Colonic mucosa (tissue), 4 donors: ENCODE measurements around the gene SYNE4. TPM values are rescaled to one million over a fixed set of nuclear protein-coding genes. Genes with fewer than 3 reads are reported as not detected.

Experiments
- DNase-seq: peaks from one replicate; pipeline ENCODE4 v3.0.0-alpha.2; 2020
- H3K27ac ChIP-seq: fragments of 200-600 bp; one replicate; pipeline ENCODE4 v1.8.0; 2021
- H3K27me3 ChIP-seq: fragments of 200-600 bp; one replicate; pipeline ENCODE4 v1.8.0; 2021
- H3K36me3 ChIP-seq: fragments of 200-600 bp; one replicate; pipeline ENCODE4 v1.8.0; 2021
- H3K4me1 ChIP-seq: fragments of 200-600 bp; one replicate; pipeline ENCODE4 v1.8.0; 2021; ENCODE audit warnings: mild to moderate bottlenecking
- H3K4me3 ChIP-seq: fragments of 200-600 bp; one replicate; pipeline ENCODE4 v1.8.0; 2021
- H3K9ac ChIP-seq, 2 donors: one replicate each; pipeline ENCODE4 v1.7.0; 2013; ENCODE audit warnings: control low read depth in 2 of 2, low read depth in 2 of 2, low read length in 2 of 2
- H3K9me3 ChIP-seq: fragments of 200-600 bp; one replicate; pipeline ENCODE4 v1.8.0; 2021
- CTCF ChIP-seq: fragments of 200-600 bp; IDR thresholded peaks from one replicate; pipeline ENCODE4 v1.8.0; 2022; ENCODE audit warnings: antibody characterized with exemption, mild to moderate bottlenecking
- intact Hi-C: fragments of 100-400 bp; cut with DNase I; formaldehyde crosslinking; loops from one replicate; pipeline ENCODE4 v1.14.1; 2022
- total RNA-seq, 2 donors: library from RNA; stranded (reverse); fragmentation: NEBNext Ultra II Directional in 1 of 2; extraction: Animal tissue kit (Norgen Biotek cat#: 25700) in 1 of 2; gene quantifications; one replicate each; pipeline ENCODE4 v1.2.1, GENCODE V29; 2021
- donor health status: healthy.
- donor health status: DM: no; HTN: no; CAD: no.
- donor health status: DM: no; HTN: no; CAD: no.

The SYNE4 gene
- total RNA-seq, 2 donors from 2014 or later = 9.3 to 10.1 TPM

DNA sequence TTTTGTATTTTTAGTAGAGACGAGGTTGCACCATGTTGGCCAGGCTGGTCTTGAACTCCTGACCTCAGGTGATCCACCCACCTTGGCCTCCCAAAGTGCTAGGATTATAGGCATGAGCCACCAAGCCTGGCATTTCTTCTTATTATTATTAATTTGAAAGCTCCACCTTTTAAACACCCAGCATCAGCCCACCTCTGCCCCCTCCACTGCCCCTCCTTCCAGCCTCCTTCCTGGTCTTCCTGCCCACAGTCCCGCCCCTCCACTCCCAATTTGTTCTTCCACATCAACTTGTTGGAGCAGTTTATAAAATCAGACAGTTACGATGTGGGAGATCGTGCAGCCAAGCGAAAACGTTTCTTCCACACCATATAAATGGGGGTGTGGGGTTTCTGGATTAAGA, 31.9 kb upstream of the SYNE4 start:
- Histone ChIP-seq H3K27ac (no peak overlapping the region), H3K4me1 (no peaks in the 10 kb centered on the region), H3K9ac (no peak overlapping the region), H3K36me3 (no peaks in the 10 kb centered on the region), H3K4me3 (no peak overlapping the region), H3K27me3 (no peaks in the 10 kb centered on the region), H3K9me3 (no peaks in the 10 kb centered on the region)
- no peak for DNase-seq
- intact Hi-C loops = no loop called here
- no peak for TF ChIP-seq CTCF

DNA sequence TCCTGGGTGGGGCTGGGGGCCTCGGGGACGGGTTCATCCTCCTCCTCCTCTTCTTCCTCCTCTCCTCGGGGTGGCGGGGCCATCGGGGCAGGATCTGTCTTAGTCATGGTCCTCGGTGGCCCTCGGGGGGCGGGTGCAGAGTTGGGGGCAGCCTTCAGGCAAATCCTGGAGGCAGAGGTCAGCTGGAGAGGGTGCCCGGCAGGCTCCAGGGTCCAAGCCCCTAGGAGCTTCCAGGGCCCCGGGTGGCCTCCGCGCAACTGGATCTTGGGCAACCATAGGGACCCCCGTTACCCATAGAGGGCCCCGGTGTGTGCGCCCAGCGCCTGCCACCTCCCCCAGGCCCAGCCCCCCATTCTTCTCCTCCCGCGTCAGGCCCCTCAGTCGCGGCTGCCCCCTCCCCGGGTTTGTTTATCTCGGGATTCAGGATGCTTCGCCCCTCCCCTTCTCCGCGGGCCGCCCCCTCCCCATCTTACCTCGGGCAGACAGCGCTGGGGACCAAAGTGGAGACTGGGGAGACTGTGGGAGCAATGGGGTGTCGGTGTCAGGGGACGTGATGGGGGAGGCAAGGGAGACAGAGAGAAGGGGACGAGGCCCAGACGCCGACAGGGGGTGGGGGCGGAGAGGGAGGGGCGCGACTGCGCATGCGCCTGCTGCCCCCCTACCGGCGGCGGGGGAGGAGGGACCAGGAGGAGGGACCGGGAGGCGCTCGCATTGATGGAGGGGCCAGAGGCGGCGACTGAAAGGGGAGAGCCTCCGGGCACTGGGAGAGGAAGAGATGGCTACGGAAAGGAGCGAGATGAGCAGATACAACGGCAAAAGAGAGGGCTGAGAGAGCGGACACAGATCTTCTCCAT, 23.9 kb upstream of the SYNE4 start, which contains the start of gene CLIP3:
Gene CLIP3, minus strand, starts transcription at position 623 of the 854 bp plus-strand sequence. Its CDS starts 516 bp downstream, at position 107.
- no peak within 1 kb of the TSS for H3K27ac ChIP-seq
- peak within 1 kb of the TSS; percentile 23 for H3K4me3 ChIP-seq
- H3K9ac ChIP-seq = peak within 1 kb of the TSS in 1 of 2 donors; percentile 47

DNA sequence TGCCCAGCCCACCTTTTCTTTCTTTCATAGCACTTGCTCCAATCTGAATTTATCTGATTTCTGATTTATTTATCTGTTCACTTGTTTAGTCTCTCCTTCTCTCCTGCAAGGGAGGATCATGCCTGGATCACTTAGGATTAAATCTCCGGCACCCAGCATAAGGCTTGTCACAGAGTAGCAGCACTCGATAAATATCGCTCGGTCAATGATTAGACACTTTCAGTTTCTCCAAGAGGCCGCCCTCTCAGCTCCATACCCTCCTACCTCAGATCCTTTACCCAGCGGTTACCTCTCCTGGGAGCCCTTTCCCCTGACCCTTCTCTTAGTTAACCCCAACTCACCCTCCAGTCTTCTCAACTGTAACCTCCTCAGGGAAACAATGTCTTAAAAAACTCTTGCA, 22.7 kb upstream of the SYNE4 start:
- DNase-seq = no peak
- Histone ChIP-seq H3K27ac (no peak overlapping the region), H3K4me3 (no peak overlapping the region), H3K9me3 (no peaks in the 10 kb centered on the region), H3K9ac (no peak overlapping the region), H3K27me3 (no peaks in the 10 kb centered on the region), H3K36me3 (no peaks in the 10 kb centered on the region), H3K4me1 (no peaks in the 10 kb centered on the region)
- no peak for TF ChIP-seq CTCF
- intact Hi-C loops = no loop called here

More for the DNA sequence above, 23.9 kb upstream of the SYNE4 start, which contains the start of gene CLIP3:
- H3K4me1 ChIP-seq = no peaks in the 10 kb centered on the region
- no peaks in the 10 kb centered on the region for H3K9me3 ChIP-seq
- H3K36me3 ChIP-seq = no peaks in the 10 kb centered on the region
- intact Hi-C loops = no loop called here
- H3K27me3 ChIP-seq = no peaks in the 10 kb centered on the region
- DNase-seq = peak; percentile 32
- TF ChIP-seq CTCF = no peak

GRCh38 chr19:36030264-36031148, 21.9 kb upstream of the SYNE4 start:
- no peak overlapping the region for H3K9ac ChIP-seq
- no peaks in the 10 kb centered on the region for H3K9me3 ChIP-seq
- no peaks in the 10 kb centered on the region for H3K36me3 ChIP-seq
- intact Hi-C loops = no loop called here
- no peak overlapping the region for H3K4me3 ChIP-seq
- no peak for TF ChIP-seq CTCF
- H3K27me3 ChIP-seq = no peaks in the 10 kb centered on the region
- no peak overlapping the region for H3K27ac ChIP-seq
- DNase-seq = no peak
- no peaks in the 10 kb centered on the region for H3K4me1 ChIP-seq

DNA sequence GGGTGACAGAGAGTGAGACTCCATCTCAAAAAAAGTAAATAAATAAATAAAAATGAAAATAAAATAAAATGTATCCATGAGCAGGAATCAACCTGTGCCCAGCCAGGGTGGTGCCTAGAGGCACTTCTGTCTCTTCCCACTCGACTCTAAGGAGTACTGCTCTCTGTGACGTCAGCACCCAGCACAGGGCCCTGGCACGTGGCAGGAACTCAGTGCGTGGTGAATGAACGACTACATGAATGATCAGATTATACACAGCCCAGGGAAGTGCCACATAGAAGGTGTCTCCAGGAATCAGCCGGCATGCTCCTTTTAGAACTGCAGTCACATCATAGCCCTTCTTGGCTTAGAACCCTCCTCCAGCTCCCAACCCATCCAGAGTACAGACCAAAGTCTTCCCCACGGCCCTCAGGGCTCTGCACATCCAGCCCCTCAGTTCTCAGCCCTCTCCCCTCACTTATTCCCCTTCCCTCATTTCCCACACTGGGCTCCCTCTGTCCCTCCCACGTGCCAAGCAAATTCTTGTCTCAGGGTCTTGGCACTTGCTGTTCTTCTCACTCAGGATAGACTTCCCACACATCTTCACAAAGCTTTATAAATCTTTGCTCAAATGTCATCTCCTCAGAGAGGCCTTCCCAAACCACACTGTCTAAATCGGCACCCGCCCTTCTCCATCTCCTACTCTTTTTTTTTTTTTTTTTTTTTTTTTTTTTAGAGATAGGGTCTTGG, 19.9 kb upstream of the SYNE4 start:
- intact Hi-C loops = no loop called here
- Histone ChIP-seq H3K27me3 (no peaks in the 10 kb centered on the region), H3K9ac (no peak overlapping the region), H3K36me3 (no peaks in the 10 kb centered on the region), H3K4me1 (no peaks in the 10 kb centered on the region), H3K9me3 (no peaks in the 10 kb centered on the region), H3K27ac (no peak overlapping the region), H3K4me3 (no peak overlapping the region)
- no peak for TF ChIP-seq CTCF
- DNase-seq = no peak
